IMR-90 (cell line): ENCODE measurements around the gene RPS6KA2. TPM values are rescaled to one million over a fixed set of nuclear protein-coding genes. Genes with fewer than 3 reads are reported as not detected.
"Not testable (repeated sequence)": the region's sequence is repeated elsewhere in the genome, so short reads cannot be mapped to it uniquely, and the experiment has no call there.

Source experiments
- ATAC-seq: fragments of 200-7000 bp; cut with Tn5 transposase; 2 replicates; pipeline ENCODE4 v1.9.1; 2020; ENCODE audit warnings: low read depth, mild to moderate bottlenecking, moderate library complexity
- BruUV-seq: library from RNA; stranded (reverse); fragments of 400-500 nt; replicated peaks from 2 replicates; lab custom pipeline; 2021; lab: Mats Ljungman, UMichigan
- CTCF ChIA-PET: fragments of 300-600 bp; formaldehyde crosslinking; extraction: SDS; loops from one replicate; lab custom pipeline; 2021; ENCODE audit warnings: antibody characterized with exemption; lab: Yijun Ruan, JAX
- POLR2A ChIA-PET: fragments of 300-600 bp; sonication (Branson Sonifier 250); formaldehyde crosslinking; loops from one replicate; lab custom pipeline; 2022; ENCODE audit warnings: antibody characterized with exemption; ENCODE audit not compliant: unreplicated experiment; lab: Charles Lee
- DNase-seq: peaks from one replicate; pipeline ENCODE4 v3.0.0; 2013
- H2AFZ ChIP-seq: replicated peaks from 2 replicates; pipeline ENCODE3; 2013; ENCODE audit warnings: low read length, mild to moderate bottlenecking; ENCODE audit not compliant: poor library complexity
- H2AK5ac ChIP-seq: 2 replicates; pipeline ENCODE4 v1.6.1; 2013; ENCODE audit warnings: low read depth, low read length, inconsistent platforms
- H2AK9ac ChIP-seq: replicated peaks from 2 replicates; pipeline ENCODE3; 2013; ENCODE audit warnings: mild to moderate bottlenecking, low read depth, low read length, moderate library complexity; ENCODE audit not compliant: poor library complexity
- H2BK120ac ChIP-seq: 2 replicates; pipeline ENCODE4 v1.6.1; 2013; ENCODE audit warnings: low read depth, low read length, inconsistent platforms
- H2BK15ac ChIP-seq: 3 replicates; pipeline ENCODE4 v1.6.1; 2013; ENCODE audit warnings: low read depth, low read length, inconsistent platforms
- H2BK20ac ChIP-seq: 2 replicates; pipeline ENCODE4 v1.6.1; 2013; ENCODE audit warnings: low read depth, mild to moderate bottlenecking, inconsistent platforms, low read length, moderate library complexity
- H2BK5ac ChIP-seq: 2 replicates; pipeline ENCODE4 v1.6.1; 2013; ENCODE audit warnings: mild to moderate bottlenecking, low read depth, low read length, inconsistent platforms; ENCODE audit not compliant: poor library complexity, severe bottlenecking
- H3K14ac ChIP-seq: replicated peaks from 2 replicates; pipeline ENCODE4 v1.6.1; 2013; ENCODE audit warnings: low read depth, low read length, inconsistent platforms
- H3K18ac ChIP-seq: 2 replicates; pipeline ENCODE4 v1.6.1; 2013; ENCODE audit warnings: low read depth, low read length, control low read depth
- H3K23ac ChIP-seq: 2 replicates; pipeline ENCODE4 v1.6.1; 2013; ENCODE audit warnings: low read depth, low read length, inconsistent platforms
- H3K27ac ChIP-seq: 2 replicates; pipeline ENCODE4 v1.5.1; 2013; ENCODE audit warnings: mild to moderate bottlenecking, control low read depth, low read length; ENCODE audit not compliant: insufficient read depth
- H3K27me3 ChIP-seq: 2 replicates; pipeline ENCODE4 v1.6.1; 2013; ENCODE audit warnings: low read length; ENCODE audit not compliant: control insufficient read depth, insufficient read depth
- H3K36me3 ChIP-seq: 2 replicates; pipeline ENCODE4 v1.6.1; 2013; ENCODE audit warnings: low read length, mixed read lengths; ENCODE audit not compliant: control insufficient read depth, insufficient read depth
- H3K4ac ChIP-seq: 2 replicates; pipeline ENCODE4 v1.6.1; 2013; ENCODE audit warnings: low read depth, low read length, inconsistent platforms
- H3K4me1 ChIP-seq: 2 replicates; pipeline ENCODE4 v1.6.1; 2013; ENCODE audit warnings: low read length, mixed read lengths; ENCODE audit not compliant: control insufficient read depth, insufficient read depth
- H3K4me2 ChIP-seq: 2 replicates; pipeline ENCODE4 v1.6.1; 2013; ENCODE audit warnings: low read depth, mild to moderate bottlenecking, control low read depth, low read length, moderate library complexity
- H3K4me3 ChIP-seq: 2 replicates; pipeline ENCODE4 v1.5.1; 2013; ENCODE audit warnings: low read depth, mild to moderate bottlenecking, control low read depth, low read length, moderate library complexity; ENCODE audit not compliant: insufficient read depth
- H3K56ac ChIP-seq: 2 replicates; pipeline ENCODE4 v1.6.1; 2013; ENCODE audit warnings: low read length, inconsistent platforms; ENCODE audit not compliant: insufficient read depth; ENCODE audit errors: extremely low read depth
- H3K79me1 ChIP-seq, 2 experiments: 2 replicates each; pipeline ENCODE4 v1.6.1; 2013; ENCODE audit warnings: low read length in 2 of 2, inconsistent platforms in 1 of 2, low read depth in 1 of 2
- H3K9ac ChIP-seq: 2 replicates; pipeline ENCODE4 v1.6.1; 2013; ENCODE audit warnings: low read depth, low read length, control low read depth
- H3K9me1 ChIP-seq: 2 replicates; pipeline ENCODE4 v1.6.1; 2013; ENCODE audit warnings: low read length, inconsistent platforms; ENCODE audit not compliant: insufficient read depth
- H3K9me3 ChIP-seq: 2 replicates; pipeline ENCODE4 v1.6.1; 2013; ENCODE audit warnings: low read length; ENCODE audit not compliant: control insufficient read depth, insufficient read depth
- H4K20me1 ChIP-seq: 2 replicates; pipeline ENCODE4 v1.6.1; 2013; ENCODE audit warnings: low read length, inconsistent platforms; ENCODE audit not compliant: insufficient read depth
- H4K5ac ChIP-seq: 2 replicates; pipeline ENCODE4 v1.6.1; 2013; ENCODE audit warnings: mild to moderate bottlenecking, low read depth, low read length, control low read depth
- H4K8ac ChIP-seq, 2 experiments: 2 replicates each; pipeline ENCODE4 v1.6.1; 2013; ENCODE audit warnings: low read depth in 2 of 2, low read length in 2 of 2, control low read depth in 1 of 2, inconsistent platforms in 1 of 2
- H4K91ac ChIP-seq: 2 replicates; pipeline ENCODE4 v1.6.1; 2013; ENCODE audit warnings: low read depth, low read length, inconsistent platforms; ENCODE audit not compliant: insufficient read depth
- WGBS, 2 experiments: methylation state at CpG; one replicate each; pipeline versions ENCODE4 v1.1.5 to v1.1.7; 2013; ENCODE audit warnings: missing lambda C conversion rate in 2 of 2; ENCODE audit not compliant: insufficient read length in 1 of 2; ENCODE audit errors: extremely low coverage in 2 of 2; 5-methylcytosine and 5-hydroxymethylcytosine counted together
- dilution Hi-C: fragments of 300-500 bp; cut with HindIII; formaldehyde crosslinking; loops from one replicate; pipeline ENCODE4 v1.14.3; 2018; ENCODE audit warnings: low sequenced_read_pairs; ENCODE audit not compliant: unreplicated experiment
- in situ Hi-C: fragments of 300-500 bp; cut with MboI; formaldehyde crosslinking; loops from 3 replicates; pipeline ENCODE4 v1.14.3; 2019; ENCODE audit warnings: low sequenced_read_pairs, inconsistent platforms, mixed read lengths
- intact Hi-C: fragments of 100-400 bp; cut with micrococcal nuclease; formaldehyde crosslinking; loops from 2 replicates; pipeline ENCODE4 v1.10.0; 2022
- polyA plus RNA-seq, 3 experiments: library from polyadenylated mRNA; depleted of rRNA; stranded (reverse); fragments of >200 nt; gene quantifications; 2 replicates each; pipeline ENCODE4 v1.2.3, GENCODE V29; 2012; ENCODE audit warnings: low replicate concordance in 1 of 3
- total RNA-seq: library from RNA; depleted of rRNA; stranded (reverse); fragments of >200 nt; gene quantifications from 2 replicates; pipeline ENCODE4 v1.2.3, GENCODE V29; 2012

RPS6KA2 gene
- total and polyA plus RNA-seq, 2 of the 4 experiments (the other 2 are of a cell fraction) = 26.9 to 31.3 TPM

- H3K9me3 ChIP-seq, H2BK5ac ChIP-seq, H3K27ac ChIP-seq, H4K20me1 ChIP-seq, H2AFZ ChIP-seq, BruUV-seq, H3K4me3 ChIP-seq, H3K27me3 ChIP-seq, H4K91ac ChIP-seq, H3K9ac ChIP-seq, H3K14ac ChIP-seq, ATAC-seq, H3K36me3 ChIP-seq, DNase-seq, POLR2A ChIA-PET, H3K56ac ChIP-seq, dilution Hi-C loops, H3K4me1 ChIP-seq, H3K79me1 ChIP-seq, H3K4me2 ChIP-seq, H2AK9ac ChIP-seq, H3K9me1 ChIP-seq, H2AK5ac ChIP-seq, H4K8ac ChIP-seq, H3K4ac ChIP-seq, intact Hi-C loops, CTCF ChIA-PET, H3K18ac ChIP-seq, H2BK15ac ChIP-seq, H3K23ac ChIP-seq, H2BK120ac ChIP-seq, H4K5ac ChIP-seq: not testable (repeated sequence)
- no CpG with 5 or more reads among the region's 4 CpGs for WGBS, 2 experiments
- in situ Hi-C loops = loop anchor here (25.0 kb wide), 1 partner anchor 353 kb away; the partner anchor contains the start of gene CEP43
- peak overlapping the region; percentile 54; the same call in 1 of the 2 replicates for H2BK20ac ChIP-seq
These were observed 7.5 kb upstream of the RPS6KA2 start for GRCh38 chr6:166634581-166634980.
